ENCODE results near the gene SLC25A5.
"Not testable (repeated sequence)": the region's sequence is repeated elsewhere in the genome, so short reads cannot be mapped to it uniquely, and the experiment has no call there.

DNA sequence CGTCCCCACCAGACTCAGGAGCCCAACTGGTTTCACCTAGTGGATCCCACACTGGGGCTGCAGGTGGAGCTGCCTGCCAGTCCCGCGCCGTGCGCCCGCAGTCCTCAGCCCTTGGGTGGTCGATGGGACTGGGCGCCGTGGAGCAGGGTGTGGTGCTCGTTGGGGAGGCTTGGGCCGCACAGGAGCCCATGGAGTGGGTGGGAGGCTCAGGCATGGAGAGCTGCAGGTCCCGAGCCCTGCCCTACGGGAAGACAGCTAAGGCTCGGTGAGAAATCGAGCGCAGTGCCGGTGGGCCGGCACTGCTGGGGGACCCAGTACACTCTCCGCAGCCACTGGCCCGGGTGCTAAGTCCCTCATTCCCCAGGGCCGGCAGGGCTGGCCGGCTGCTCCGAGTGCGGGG, 19.5 kb downstream of the SLC25A5 start:
- not testable (repeated sequence) for TF ChIP-seq POLR2A (IDR thresholded peaks at IDR 0.05; ENCODE audit: low read length); GATA1 (IDR thresholded peaks at IDR 0.05; ENCODE audit: low read depth, low read length)
